Type B pancreatic cell (in vitro differentiated cells): ENCODE data around the gene PRDM16. TPM values are rescaled to one million over a fixed set of nuclear protein-coding genes. Genes with fewer than 3 reads are reported as not detected.

Experiments used
- DNase-seq: peaks from one replicate; pipeline ENCODE4 v3.0.0; 2021; ENCODE audit warnings: mixed read lengths; ENCODE audit not compliant: unreplicated experiment; ENCODE audit errors: extremely low spot score
- H3K27ac Mint-ChIP-seq: 2 replicates; pipeline ENCODE4 v1.8.0; 2021; ENCODE audit warnings: mild to moderate bottlenecking, mixed read lengths
- H3K27me3 Mint-ChIP-seq: 2 replicates; pipeline ENCODE4 v1.8.0; 2021; ENCODE audit warnings: mixed read lengths
- H3K36me3 Mint-ChIP-seq: 2 replicates; pipeline ENCODE4 v1.8.0; 2021; ENCODE audit warnings: mixed read lengths
- H3K4me1 Mint-ChIP-seq: one replicate; pipeline ENCODE4 v1.8.0; 2021; ENCODE audit warnings: mixed read lengths; ENCODE audit not compliant: unreplicated experiment
- H3K4me3 Mint-ChIP-seq: 2 replicates; pipeline ENCODE4 v1.8.0; 2021; ENCODE audit warnings: mild to moderate bottlenecking, mixed read lengths
- H3K9me3 Mint-ChIP-seq: 2 replicates; pipeline ENCODE4 v1.8.0; 2021; ENCODE audit warnings: mixed read lengths
- total RNA-seq: library from RNA; stranded (reverse); gene quantifications from 2 replicates; pipeline ENCODE4 v1.2.1, GENCODE V29; 2021; ENCODE audit warnings: low replicate concordance
- TF ChIP-seq, protein P1 (sequence below): fragments of 200-600 bp; sonication (generic); conservative IDR thresholded peaks from 2 replicates; pipeline ENCODE4 v1.5.0; 2021; ENCODE audit warnings: antibody characterized with exemption, mild to moderate bottlenecking

PRDM16 gene
- total RNA-seq, 1 donor from 2014 or later, result 23.6 TPM

DNA sequence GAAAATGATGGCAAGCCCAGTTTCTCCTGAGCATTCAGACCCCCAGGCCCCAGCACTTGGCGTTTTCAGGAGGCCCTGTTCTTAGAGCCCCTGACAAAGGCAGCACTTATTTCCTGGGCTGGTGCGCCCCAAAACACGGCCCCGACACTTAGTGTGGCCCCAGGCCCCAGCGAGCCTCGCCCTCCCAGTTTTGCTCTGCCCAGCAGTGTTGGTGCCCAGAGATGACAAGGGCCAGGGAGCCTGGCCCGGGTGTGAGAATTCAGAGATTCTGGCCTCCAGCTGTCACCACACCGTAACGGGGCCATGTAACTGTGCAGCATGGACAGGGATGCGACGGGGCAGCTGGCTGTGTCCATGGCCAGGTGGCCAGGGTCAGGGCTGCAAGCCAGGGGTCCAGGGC, 367.4 kb downstream of the PRDM16 start:
- no peak overlapping the region for H3K27ac Mint-ChIP-seq
- TF ChIP-seq, protein P1, sequence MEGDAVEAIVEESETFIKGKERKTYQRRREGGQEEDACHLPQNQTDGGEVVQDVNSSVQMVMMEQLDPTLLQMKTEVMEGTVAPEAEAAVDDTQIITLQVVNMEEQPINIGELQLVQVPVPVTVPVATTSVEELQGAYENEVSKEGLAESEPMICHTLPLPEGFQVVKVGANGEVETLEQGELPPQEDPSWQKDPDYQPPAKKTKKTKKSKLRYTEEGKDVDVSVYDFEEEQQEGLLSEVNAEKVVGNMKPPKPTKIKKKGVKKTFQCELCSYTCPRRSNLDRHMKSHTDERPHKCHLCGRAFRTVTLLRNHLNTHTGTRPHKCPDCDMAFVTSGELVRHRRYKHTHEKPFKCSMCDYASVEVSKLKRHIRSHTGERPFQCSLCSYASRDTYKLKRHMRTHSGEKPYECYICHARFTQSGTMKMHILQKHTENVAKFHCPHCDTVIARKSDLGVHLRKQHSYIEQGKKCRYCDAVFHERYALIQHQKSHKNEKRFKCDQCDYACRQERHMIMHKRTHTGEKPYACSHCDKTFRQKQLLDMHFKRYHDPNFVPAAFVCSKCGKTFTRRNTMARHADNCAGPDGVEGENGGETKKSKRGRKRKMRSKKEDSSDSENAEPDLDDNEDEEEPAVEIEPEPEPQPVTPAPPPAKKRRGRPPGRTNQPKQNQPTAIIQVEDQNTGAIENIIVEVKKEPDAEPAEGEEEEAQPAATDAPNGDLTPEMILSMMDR, result no peak
- H3K36me3 Mint-ChIP-seq, result no peaks in the 10 kb centered on the region
- H3K9me3 Mint-ChIP-seq, result no peaks in the 10 kb centered on the region
- no peak overlapping the region for H3K4me3 Mint-ChIP-seq
- no peak for DNase-seq
- peaks cover 5% of the 10 kb centered on the region for H3K27me3 Mint-ChIP-seq
- peaks cover 16% of the 10 kb centered on the region for H3K4me1 Mint-ChIP-seq

DNA sequence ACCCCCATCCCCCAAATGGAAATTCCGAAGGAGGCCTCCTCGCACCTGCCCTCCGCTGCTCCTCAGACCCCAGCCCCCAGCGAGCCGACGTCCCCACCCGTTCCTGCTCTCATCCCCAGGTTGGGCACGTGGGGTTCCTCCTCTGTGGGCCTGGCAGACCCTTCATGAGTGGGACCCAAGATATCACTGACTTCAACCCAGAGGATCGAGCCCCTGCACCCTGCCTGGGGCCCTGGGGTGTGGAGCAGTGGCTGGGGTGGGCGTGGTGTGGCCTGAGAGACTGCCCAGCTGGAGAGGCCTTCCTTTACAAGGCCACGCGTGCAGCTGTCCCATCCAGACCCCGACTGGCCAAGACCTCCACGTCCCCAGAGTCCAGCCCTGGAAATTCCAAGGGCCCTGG, 367.9 kb downstream of the PRDM16 start:
- no peak overlapping the region for H3K4me3 Mint-ChIP-seq
- H3K27ac Mint-ChIP-seq, result no peak overlapping the region
- TF ChIP-seq, protein P1, result no peak
- peaks cover 16% of the 10 kb centered on the region for H3K4me1 Mint-ChIP-seq
- H3K9me3 Mint-ChIP-seq, result no peaks in the 10 kb centered on the region
- peaks cover 9% of the 10 kb centered on the region for H3K27me3 Mint-ChIP-seq
- no peaks in the 10 kb centered on the region for H3K36me3 Mint-ChIP-seq
- no peak for DNase-seq

DNA sequence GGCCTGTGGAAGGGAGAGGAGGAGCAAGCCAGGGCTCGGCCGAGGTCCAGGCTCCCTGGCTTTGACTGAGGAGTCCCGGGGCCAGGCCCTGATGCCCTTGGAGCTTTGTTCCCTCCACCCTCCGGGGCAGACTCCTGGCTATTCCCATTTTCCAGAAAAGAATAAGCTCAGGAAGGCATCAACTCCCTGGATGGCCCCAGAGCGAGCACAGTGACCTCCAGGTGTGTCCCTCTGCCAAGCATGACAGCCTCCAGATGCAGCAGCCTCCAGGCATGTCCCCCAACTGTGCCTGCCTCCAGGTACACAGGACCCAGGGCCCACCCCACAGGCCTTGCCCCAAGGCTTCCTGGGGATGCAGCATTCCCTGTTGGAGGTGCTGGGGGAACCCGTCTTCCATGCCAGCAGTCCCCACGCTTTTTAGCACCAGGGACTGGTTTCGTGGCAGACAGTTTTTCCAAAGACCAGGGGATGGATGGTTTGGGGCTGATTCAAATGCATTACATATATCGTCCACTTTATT, 369.7 kb downstream of the PRDM16 start:
- Mint-ChIP-seq H3K4me3 (no peak overlapping the region), H3K36me3 (no peaks in the 10 kb centered on the region), H3K27ac (no peak overlapping the region), H3K4me1 (peaks cover 16% of the 10 kb centered on the region), H3K27me3 (peaks cover 19% of the 10 kb centered on the region), H3K9me3 (no peaks in the 10 kb centered on the region)
- TF ChIP-seq, protein P1, result no peak
- DNase-seq, result no peak

DNA sequence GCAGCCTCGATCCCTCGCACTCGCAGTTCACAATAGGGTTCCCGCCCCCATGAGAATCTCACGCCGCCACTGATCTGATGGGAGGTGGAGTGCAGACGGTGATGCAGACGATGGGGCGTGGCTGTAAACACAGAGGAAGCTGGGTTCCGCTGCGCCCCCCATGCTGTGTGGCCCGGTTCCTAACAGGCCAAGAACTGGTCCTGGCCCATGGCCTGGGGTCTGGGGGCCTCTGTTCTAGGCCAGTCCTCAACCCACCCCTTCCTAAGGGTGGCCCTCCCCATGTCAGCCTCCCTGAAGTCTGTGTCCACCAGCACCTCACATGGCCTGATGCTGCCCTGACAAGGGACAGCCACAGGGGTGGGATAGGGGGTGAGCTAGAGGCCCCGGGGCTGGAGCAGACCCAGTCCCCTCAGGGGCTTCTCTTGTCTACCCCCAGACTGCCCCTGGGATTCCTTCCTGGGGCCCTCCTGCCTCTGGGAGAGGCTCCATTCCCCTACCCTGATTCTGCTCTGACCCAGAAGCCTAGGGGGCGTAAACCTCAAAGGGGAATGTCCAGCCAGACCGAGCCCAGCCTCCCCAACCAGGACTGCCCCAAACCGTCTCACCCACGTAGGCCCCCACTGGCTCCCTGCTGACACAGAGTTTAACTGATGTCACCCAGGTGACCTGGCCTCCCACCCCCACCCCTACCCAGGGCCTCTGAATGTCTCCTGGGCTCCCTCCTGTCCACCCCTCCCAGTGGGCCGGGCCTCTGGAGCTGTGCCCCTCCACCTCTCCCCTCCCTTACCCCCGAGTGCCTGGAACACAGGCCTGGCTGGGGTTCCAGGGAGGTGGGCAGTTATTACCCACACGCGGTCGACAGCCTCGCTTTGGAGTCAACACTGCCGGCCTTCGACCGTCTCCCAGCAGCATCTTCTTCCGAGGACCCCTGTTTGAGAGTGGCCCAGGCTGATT, 370.6 kb downstream of the PRDM16 start:
- H3K27me3 Mint-ChIP-seq, result peaks cover 20% of the 10 kb centered on the region
- no peaks in the 10 kb centered on the region for H3K36me3 Mint-ChIP-seq
- H3K27ac Mint-ChIP-seq, result no peak overlapping the region
- no peak for DNase-seq
- peaks cover 16% of the 10 kb centered on the region for H3K4me1 Mint-ChIP-seq
- TF ChIP-seq, protein P1, result no peak
- no peaks in the 10 kb centered on the region for H3K9me3 Mint-ChIP-seq
- no peak overlapping the region for H3K4me3 Mint-ChIP-seq

DNA sequence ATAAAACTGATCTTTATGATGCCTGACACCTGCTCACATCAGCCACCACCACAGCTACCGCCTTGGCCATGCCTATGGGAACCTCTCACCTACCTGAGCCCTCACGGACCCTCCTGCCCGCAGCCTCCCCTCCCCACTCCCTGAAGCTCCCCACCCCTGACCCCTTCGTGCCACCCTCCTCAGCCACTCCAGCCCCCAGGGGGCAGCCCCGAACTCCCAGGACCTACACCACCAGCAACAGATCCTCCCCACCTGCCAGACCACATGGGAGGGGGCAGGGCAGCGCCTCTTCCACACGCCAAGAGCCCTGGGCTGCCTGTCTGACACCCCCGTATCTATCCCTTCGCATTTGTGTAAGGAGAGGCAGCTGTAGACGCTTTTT, 371.3 kb downstream of the PRDM16 start:
- Mint-ChIP-seq H3K27ac (no peak overlapping the region), H3K36me3 (no peaks in the 10 kb centered on the region), H3K27me3 (peaks cover 20% of the 10 kb centered on the region), H3K9me3 (no peaks in the 10 kb centered on the region), H3K4me1 (peaks cover 16% of the 10 kb centered on the region), H3K4me3 (peak overlapping the region; percentile 22)
- TF ChIP-seq, protein P1, result no peak
- no peak for DNase-seq
